GM12892 (cell line): ENCODE data around the gene CDC37L1.

Experiments
- POLR2A ChIP-seq: IDR thresholded peaks from 2 replicates; pipeline ENCODE4 v1.6.1; 2011; ENCODE audit warnings: low read depth, low read length, control low read depth
- POLR2AphosphoS5 ChIP-seq: IDR thresholded peaks from 2 replicates; pipeline ENCODE4 v1.6.1; 2011; ENCODE audit warnings: low read depth, low read length, control low read depth

GRCh38 chr9:4704129-4704528 lies 24.8 kb downstream of the CDC37L1 start:
- no peak for TF ChIP-seq POLR2AphosphoS5
- TF ChIP-seq POLR2A: no peak
